Activated CD4-positive, alpha-beta T cell treated with anti-CD3 and anti-CD28 coated beads for 36 hours (primary cell): ENCODE results near the gene TTC21A. TPM values are rescaled to one million over a fixed set of nuclear protein-coding genes. Genes with fewer than 3 reads are reported as not detected.

Source experiments
- ATAC-seq: fragments of 200-7000 bp; cut with Tn5 transposase; one replicate; pipeline ENCODE4 v1.10.0; 2021; ENCODE audit warnings: mild to moderate bottlenecking, moderate library complexity
- CTCF ChIA-PET: fragments of 350-600 bp; sonication (Branson Sonifier 250); formaldehyde crosslinking; loops from one replicate; lab custom pipeline; 2021; ENCODE audit warnings: antibody characterized with exemption; lab: Charles Lee
- POLR2A ChIA-PET: fragments of 350-600 bp; sonication (Branson Sonifier 250); formaldehyde crosslinking; loops from one replicate; lab custom pipeline; 2021; ENCODE audit warnings: antibody characterized with exemption, inconsistent platforms; lab: Charles Lee
- DNase-seq: peaks from one replicate; pipeline ENCODE4 v3.0.0-alpha.2; 2020
- H3K27ac Mint-ChIP-seq: one replicate; pipeline ENCODE4 v1.8.0; 2021; ENCODE audit warnings: mixed read lengths
- H3K27me3 Mint-ChIP-seq: one replicate; pipeline ENCODE4 v1.8.0; 2021; ENCODE audit warnings: mixed read lengths
- H3K36me3 Mint-ChIP-seq: one replicate; pipeline ENCODE4 v1.8.0; 2021; ENCODE audit warnings: low read depth, mixed read lengths
- H3K4me1 Mint-ChIP-seq: one replicate; pipeline ENCODE4 v1.8.0; 2021; ENCODE audit warnings: mixed read lengths
- H3K4me3 Mint-ChIP-seq: one replicate; pipeline ENCODE4 v1.8.0; 2021; ENCODE audit warnings: mild to moderate bottlenecking, moderate library complexity, mixed read lengths
- H3K9me3 Mint-ChIP-seq: one replicate; pipeline ENCODE4 v1.8.0; 2021; ENCODE audit warnings: low read depth, mixed read lengths
- intact Hi-C, 2 experiments: fragments of 100-400 bp; cut with DNase I in 1 of 2; cut with micrococcal nuclease in 1 of 2; formaldehyde crosslinking; loops; one replicate each; pipeline versions ENCODE4 v1.14.2 to v1.15.1; 2022 to 2024; cut with DNase I, micrococcal nuclease
- total RNA-seq, 2 experiments: library from RNA; stranded (reverse); gene quantifications; one replicate each; pipeline ENCODE4 v1.2.3, GENCODE V29; 2021

The TTC21A gene
- total RNA-seq, 2 experiments from 2014 or later = 1.8 to 2.3 TPM

- no peaks in the 10 kb centered on the region for H3K9me3 Mint-ChIP-seq
- intact Hi-C loops = no loop called here
- ChIA-PET CTCF (interaction anchor here (0.8 to 2.3 kb wide), 6 partner anchors 15 to 162 kb away, joined by 3 to 21 read pairs (median 5); no protein-coding TSS in a partner anchor), POLR2A (interaction anchor here (0.6 kb wide), 1 partner anchor 310 kb away, joined by 3 read pairs; no protein-coding TSS in a partner anchor)
- H3K4me3 Mint-ChIP-seq = no peak overlapping the region
- ATAC-seq (no peak), DNase-seq (no peak)
- no peak overlapping the region for H3K27ac Mint-ChIP-seq
- H3K27me3 Mint-ChIP-seq = no peaks in the 10 kb centered on the region
- H3K4me1 Mint-ChIP-seq = peaks cover 14% of the 10 kb centered on the region
- no peaks in the 10 kb centered on the region for H3K36me3 Mint-ChIP-seq
These were observed 23.3 kb downstream of the TTC21A start for GRCh38 chr3:39130693-39131265.

- Mint-ChIP-seq H3K4me3 (no peak overlapping the region), H3K9me3 (no peaks in the 10 kb centered on the region), H3K27ac (no peak overlapping the region), H3K36me3 (no peaks in the 10 kb centered on the region), H3K4me1 (peaks cover 9% of the 10 kb centered on the region), H3K27me3 (no peaks in the 10 kb centered on the region)
- ATAC-seq = no peak
- no peak for DNase-seq
- CTCF ChIA-PET = interaction anchor here (0.6 to 1.7 kb wide), 2 partner anchors 156 to 157 kb away, joined by 3 to 9 read pairs; no protein-coding TSS in a partner anchor
- POLR2A ChIA-PET = no interaction called here
- intact Hi-C loops = no loop called here
These were observed 24.9 kb downstream of the TTC21A start for GRCh38 chr3:39132096-39133092.

- Mint-ChIP-seq H3K4me3 (no peak overlapping the region), H3K27ac (no peak overlapping the region), H3K4me1 (peaks cover 2% of the 10 kb centered on the region), H3K27me3 (no peaks in the 10 kb centered on the region), H3K36me3 (peaks cover 4% of the 10 kb centered on the region), H3K9me3 (no peaks in the 10 kb centered on the region)
- CTCF ChIA-PET = interaction anchor here (0.7 to 1.7 kb wide), 4 partner anchors 11 to 159 kb away, joined by 3 to 9 read pairs (median 6); no protein-coding TSS in a partner anchor
- ATAC-seq = no peak
- intact Hi-C loops = no loop called here
- POLR2A ChIA-PET = no interaction called here
- DNase-seq = no peak
These were observed 25.6 kb downstream of the TTC21A start for GRCh38 chr3:39133093-39133490.

GRCh38 chr3:39133822-39134221 lies 26.3 kb downstream of the TTC21A start:
- Mint-ChIP-seq H3K36me3 (peaks cover 6% of the 10 kb centered on the region), H3K9me3 (no peaks in the 10 kb centered on the region), H3K4me1 (peaks cover 4% of the 10 kb centered on the region), H3K27me3 (no peaks in the 10 kb centered on the region), H3K4me3 (no peak overlapping the region), H3K27ac (no peak overlapping the region)
- ChIA-PET POLR2A (interaction anchor here (0.6 kb wide), 1 partner anchor 49 kb away, joined by 4 read pairs; no protein-coding TSS in a partner anchor), CTCF (interaction anchor here (0.7 to 1.7 kb wide), 4 partner anchors 12 to 158 kb away, joined by 3 to 9 read pairs (median 6); no protein-coding TSS in a partner anchor)
- DNase-seq = no peak
- no peak for ATAC-seq
- intact Hi-C loops = no loop called here

GRCh38 chr3:39134305-39134704 lies 26.8 kb downstream of the TTC21A start:
- POLR2A ChIA-PET = interaction anchor here (0.6 kb wide), 1 partner anchor 49 kb away, joined by 4 read pairs; no protein-coding TSS in a partner anchor
- Mint-ChIP-seq H3K27me3 (no peaks in the 10 kb centered on the region), H3K9me3 (no peaks in the 10 kb centered on the region), H3K4me3 (no peak overlapping the region), H3K27ac (no peak overlapping the region), H3K4me1 (peaks cover 8% of the 10 kb centered on the region), H3K36me3 (peaks cover 6% of the 10 kb centered on the region)
- ATAC-seq = no peak
- intact Hi-C loops = no loop called here
- CTCF ChIA-PET = interaction anchor here (0.7 to 1.7 kb wide), 3 partner anchors 11 to 154 kb away, joined by 3 to 9 read pairs (median 9); no protein-coding TSS in a partner anchor
- DNase-seq = no peak

- Mint-ChIP-seq H3K27ac (no peak overlapping the region), H3K27me3 (no peaks in the 10 kb centered on the region), H3K9me3 (no peaks in the 10 kb centered on the region), H3K4me1 (peaks cover 17% of the 10 kb centered on the region), H3K4me3 (no peak overlapping the region), H3K36me3 (peaks cover 11% of the 10 kb centered on the region)
- intact Hi-C loops = no loop called here
- ChIA-PET CTCF (interaction anchor here (0.7 to 1.2 kb wide), 2 partner anchors 25 to 84 kb away, joined by 3 read pairs; no protein-coding TSS in a partner anchor), POLR2A (interaction anchor here (1.0 to 1.5 kb wide), 2 partner anchors 7 to 11 kb away, joined by 3 to 4 read pairs; no protein-coding TSS in a partner anchor)
- no peak for DNase-seq
- ATAC-seq = no peak
These were observed 27.8 kb downstream of the TTC21A start for GRCh38 chr3:39135170-39135805.

GRCh38 chr3:39136533-39137434 lies 29.3 kb downstream of the TTC21A start:
- ChIA-PET POLR2A (interaction anchor here (0.6 to 2.7 kb wide), 4 partner anchors 9 to 125 kb away, joined by 3 to 12 read pairs (median 4); no protein-coding TSS in a partner anchor), CTCF (interaction anchor here (0.6 to 2.0 kb wide), 8 partner anchors 9 to 288 kb away, joined by 3 to 7 read pairs (median 3); no protein-coding TSS in a partner anchor)
- DNase-seq = peak; percentile 28
- H3K4me3 Mint-ChIP-seq = no peak overlapping the region
- intact Hi-C loops = no loop called here
- ATAC-seq = no peak
- no peak overlapping the region for H3K27ac Mint-ChIP-seq
- peaks cover 32% of the 10 kb centered on the region for H3K4me1 Mint-ChIP-seq
- H3K9me3 Mint-ChIP-seq = no peaks in the 10 kb centered on the region
- H3K36me3 Mint-ChIP-seq = peaks cover 26% of the 10 kb centered on the region
- no peaks in the 10 kb centered on the region for H3K27me3 Mint-ChIP-seq

- CTCF ChIA-PET = interaction anchor here (0.6 to 2.0 kb wide), 4 partner anchors 10 to 155 kb away, joined by 3 to 7 read pairs (median 4); no protein-coding TSS in a partner anchor
- Mint-ChIP-seq H3K27ac (no peak overlapping the region), H3K4me1 (peaks cover 33% of the 10 kb centered on the region), H3K36me3 (peaks cover 31% of the 10 kb centered on the region), H3K4me3 (no peak overlapping the region), H3K9me3 (no peaks in the 10 kb centered on the region), H3K27me3 (no peaks in the 10 kb centered on the region)
- intact Hi-C loops = no loop called here
- POLR2A ChIA-PET = interaction anchor here (0.6 to 2.7 kb wide), 3 partner anchors 10 to 35 kb away, joined by 4 to 12 read pairs (median 4); no protein-coding TSS in a partner anchor
- DNase-seq (no peak), ATAC-seq (no peak)
These were observed 30.0 kb downstream of the TTC21A start for GRCh38 chr3:39137435-39137936.

- no peaks in the 10 kb centered on the region for H3K27me3 Mint-ChIP-seq
- POLR2A ChIA-PET = interaction anchor here (0.9 to 2.7 kb wide), 3 partner anchors 10 to 54 kb away, joined by 4 to 12 read pairs (median 4); partner anchors contain the start of gene XIRP1
- peaks cover 33% of the 10 kb centered on the region for H3K4me1 Mint-ChIP-seq
- no peak overlapping the region for H3K4me3 Mint-ChIP-seq
- no peak overlapping the region for H3K27ac Mint-ChIP-seq
- peaks cover 38% of the 10 kb centered on the region for H3K36me3 Mint-ChIP-seq
- ATAC-seq (peak; percentile 4), DNase-seq (peak; percentile 30)
- CTCF ChIA-PET = interaction anchor here (2.0 kb wide), 1 partner anchor 150 kb away, joined by 7 read pairs; no protein-coding TSS in a partner anchor
- no peaks in the 10 kb centered on the region for H3K9me3 Mint-ChIP-seq
- intact Hi-C loops = no loop called here
These were observed 30.7 kb downstream of the TTC21A start for GRCh38 chr3:39137991-39138803.
